Transverse colon (tissue), 4 donors: ENCODE measurements around the gene CDK5RAP3.

ENCODE experiments used
- EP300 ChIP-seq: sonication (generic); formaldehyde crosslinking; IDR thresholded peaks from one replicate; pipeline ENCODE4 v1.6.1; 2017; ENCODE audit warnings: antibody characterized with exemption, low read depth
- POLR2A ChIP-seq: fragments of 450-650 bp; IDR thresholded peaks from one replicate; pipeline ENCODE4 v1.6.1; 2016; ENCODE audit warnings: antibody characterized with exemption, mild to moderate bottlenecking, moderate library complexity
- POLR2AphosphoS5 ChIP-seq, 3 donors: sonication (generic); formaldehyde crosslinking; IDR thresholded peaks; one replicate each; pipeline ENCODE4 v1.6.1; 2016; ENCODE audit warnings: antibody characterized with exemption in 3 of 3
- TF ChIP-seq, protein P1 (sequence below), 5 experiments: fragments of 200-600 bp in 3 of 5; fragments of 450-650 bp in 2 of 5; sonication (generic) in 3 of 5; IDR thresholded peaks; 1 replicate in 2 of 5; 2 replicates in 3 of 5; pipeline ENCODE4 v1.5.1; 2016 to 2017; ENCODE audit warnings: antibody characterized with exemption in 5 of 5, inconsistent platforms in 3 of 5, mild to moderate bottlenecking in 2 of 5, moderate library complexity in 1 of 5

DNA sequence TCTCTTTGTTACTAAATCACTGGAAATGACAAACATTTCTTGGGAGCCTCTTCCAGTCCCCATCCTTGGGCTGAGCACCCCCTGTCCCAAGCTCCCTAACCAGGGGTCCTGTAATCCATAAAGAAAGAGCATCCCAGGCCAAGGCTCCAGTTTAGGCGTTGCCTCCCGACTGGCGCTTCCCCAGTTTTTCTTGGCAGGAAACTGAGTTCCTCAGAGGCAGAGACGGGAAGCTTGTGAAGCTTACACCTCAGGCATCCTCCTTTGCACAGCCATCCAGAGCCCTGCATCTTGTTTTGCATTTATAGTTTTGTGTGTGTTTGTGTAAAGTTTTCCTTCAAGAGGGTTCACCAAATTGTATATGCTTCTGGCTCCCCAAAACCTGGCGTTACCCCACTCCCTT lies 59.6 kb downstream of the CDK5RAP3 start:
- TF ChIP-seq, protein P1, sequence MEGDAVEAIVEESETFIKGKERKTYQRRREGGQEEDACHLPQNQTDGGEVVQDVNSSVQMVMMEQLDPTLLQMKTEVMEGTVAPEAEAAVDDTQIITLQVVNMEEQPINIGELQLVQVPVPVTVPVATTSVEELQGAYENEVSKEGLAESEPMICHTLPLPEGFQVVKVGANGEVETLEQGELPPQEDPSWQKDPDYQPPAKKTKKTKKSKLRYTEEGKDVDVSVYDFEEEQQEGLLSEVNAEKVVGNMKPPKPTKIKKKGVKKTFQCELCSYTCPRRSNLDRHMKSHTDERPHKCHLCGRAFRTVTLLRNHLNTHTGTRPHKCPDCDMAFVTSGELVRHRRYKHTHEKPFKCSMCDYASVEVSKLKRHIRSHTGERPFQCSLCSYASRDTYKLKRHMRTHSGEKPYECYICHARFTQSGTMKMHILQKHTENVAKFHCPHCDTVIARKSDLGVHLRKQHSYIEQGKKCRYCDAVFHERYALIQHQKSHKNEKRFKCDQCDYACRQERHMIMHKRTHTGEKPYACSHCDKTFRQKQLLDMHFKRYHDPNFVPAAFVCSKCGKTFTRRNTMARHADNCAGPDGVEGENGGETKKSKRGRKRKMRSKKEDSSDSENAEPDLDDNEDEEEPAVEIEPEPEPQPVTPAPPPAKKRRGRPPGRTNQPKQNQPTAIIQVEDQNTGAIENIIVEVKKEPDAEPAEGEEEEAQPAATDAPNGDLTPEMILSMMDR (IDR thresholded peaks at IDR 0.05) = no peak
- TF ChIP-seq POLR2A (no peak), EP300 (no peak), POLR2AphosphoS5 (IDR thresholded peaks at IDR 0.05) (no peak)
